HG03175 (cell line): ENCODE measurements around the gene ABCC1.

Source experiments
- ATAC-seq: cut with Tn5 transposase; IDR thresholded peaks from one replicate; pipeline ENCODE4 v1.9.1; 2021; ENCODE audit warnings: mild to moderate bottlenecking, moderate library complexity; ENCODE audit not compliant: unreplicated experiment

Gene ABCC1

GRCh38 chr16:16073891-16074881 lies 124.8 kb downstream of the ABCC1 start:
- ATAC-seq: no peak

DNA sequence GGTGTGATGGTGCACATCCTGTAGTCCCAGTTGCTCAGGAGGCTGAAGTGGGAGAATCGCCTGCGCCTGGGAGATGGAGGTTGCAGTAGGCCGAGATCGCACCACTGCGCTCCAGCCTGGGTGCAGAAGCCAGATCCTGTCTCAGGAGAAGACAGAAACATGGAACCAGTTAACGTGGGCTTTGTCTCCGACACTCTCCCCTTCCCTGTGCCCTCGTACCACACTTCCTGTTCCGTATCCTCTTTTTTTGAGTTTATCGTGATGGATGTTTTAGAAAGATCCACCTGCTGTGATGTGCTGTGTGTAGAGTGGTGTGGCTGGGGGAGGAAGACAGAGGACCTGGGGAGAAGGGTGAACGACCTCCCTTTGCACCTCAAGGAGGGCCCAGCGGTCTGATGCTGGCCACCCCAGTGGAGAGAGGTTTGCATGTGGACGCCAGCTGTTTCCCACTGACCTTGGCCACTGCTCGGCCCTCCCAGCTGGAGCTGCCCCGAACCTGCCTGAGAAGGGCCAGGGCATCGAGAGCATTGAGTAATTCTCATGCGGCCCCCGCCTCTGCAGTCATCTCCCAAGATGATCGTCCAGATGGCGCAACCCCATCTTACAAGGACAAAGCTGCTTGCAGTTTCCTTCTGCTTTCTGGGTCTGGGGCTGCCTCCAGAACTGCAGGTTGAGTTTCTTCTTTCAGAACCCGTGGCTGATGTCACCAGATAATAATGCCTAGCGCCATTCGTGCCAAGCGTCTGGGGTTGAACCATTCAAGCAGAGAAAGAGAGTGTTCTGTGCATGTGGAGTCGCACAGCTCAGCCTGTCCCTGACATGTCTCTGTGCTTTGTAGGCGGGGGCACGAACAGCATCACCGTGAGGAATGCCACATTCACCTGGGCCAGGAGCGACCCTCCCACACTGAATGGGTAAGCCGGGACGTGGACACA lies 126.3 kb downstream of the ABCC1 start:
- no peak for ATAC-seq

DNA sequence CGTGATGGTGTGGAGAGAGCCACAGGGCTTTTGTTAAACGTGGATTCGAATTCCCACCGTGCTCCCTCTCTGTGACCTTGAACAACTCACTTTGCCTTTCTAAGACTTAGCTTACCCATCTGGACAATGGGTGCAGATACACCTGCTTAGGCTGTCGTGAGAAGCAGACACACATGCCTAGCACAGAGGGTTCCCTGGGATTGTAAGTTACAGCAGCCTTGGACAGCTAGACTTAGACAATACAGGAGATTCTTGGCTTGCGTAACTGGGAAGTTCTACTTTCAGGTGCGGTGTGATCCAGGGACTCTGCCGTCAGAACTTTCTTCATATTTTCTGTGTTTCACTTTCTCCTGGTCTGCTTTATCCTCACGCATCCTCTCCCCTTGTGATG lies 127.0 kb downstream of the ABCC1 start:
- no peak for ATAC-seq

DNA sequence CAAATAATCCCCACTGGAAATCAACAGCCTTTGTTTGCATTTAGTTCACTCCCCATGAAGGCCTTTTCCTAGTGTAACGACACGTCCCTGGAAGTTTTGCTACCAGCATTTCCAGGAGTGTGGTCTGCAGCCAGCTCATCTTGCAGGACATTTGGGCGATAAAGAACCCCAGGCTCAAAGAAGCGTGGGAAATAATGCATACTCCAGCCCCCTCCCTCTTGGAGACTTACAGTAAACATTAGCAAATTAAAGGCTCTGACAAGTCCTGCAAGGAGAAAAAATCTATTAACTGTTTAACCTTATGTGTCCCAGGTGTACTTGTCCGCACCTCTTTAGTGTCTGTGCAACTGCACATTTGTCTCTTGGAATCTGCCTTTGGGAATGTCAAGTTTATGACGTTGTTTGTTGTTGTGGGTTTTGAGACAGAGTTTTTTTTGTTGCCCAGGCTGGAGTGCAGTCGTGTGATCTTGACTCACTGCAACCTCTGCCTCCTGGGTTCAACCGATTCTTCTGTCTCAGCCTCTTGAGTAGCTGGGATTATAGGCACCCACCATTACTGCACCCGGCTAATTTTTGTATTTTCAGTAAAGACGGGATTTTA lies 131.1 kb downstream of the ABCC1 start:
- ATAC-seq: no peak

DNA sequence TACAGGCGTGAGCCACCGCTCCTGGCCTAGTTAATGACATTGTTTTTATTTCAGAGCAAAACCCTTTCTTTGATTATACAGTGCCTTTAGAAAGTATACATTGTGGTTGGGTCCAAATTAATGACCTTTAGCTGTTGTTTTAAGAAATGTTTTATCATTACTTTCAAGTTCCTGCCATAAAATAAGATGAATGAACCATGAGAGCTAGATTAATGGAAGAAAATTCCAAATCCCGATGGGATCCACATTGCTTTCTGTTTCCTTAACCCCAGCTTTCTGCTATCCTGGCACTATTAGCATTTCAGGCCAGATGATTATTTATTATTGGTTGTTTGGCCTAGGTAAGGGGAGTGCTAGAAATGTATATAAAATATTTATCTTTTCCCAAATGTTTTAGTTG lies 131.7 kb downstream of the ABCC1 start:
- no peak for ATAC-seq

DNA sequence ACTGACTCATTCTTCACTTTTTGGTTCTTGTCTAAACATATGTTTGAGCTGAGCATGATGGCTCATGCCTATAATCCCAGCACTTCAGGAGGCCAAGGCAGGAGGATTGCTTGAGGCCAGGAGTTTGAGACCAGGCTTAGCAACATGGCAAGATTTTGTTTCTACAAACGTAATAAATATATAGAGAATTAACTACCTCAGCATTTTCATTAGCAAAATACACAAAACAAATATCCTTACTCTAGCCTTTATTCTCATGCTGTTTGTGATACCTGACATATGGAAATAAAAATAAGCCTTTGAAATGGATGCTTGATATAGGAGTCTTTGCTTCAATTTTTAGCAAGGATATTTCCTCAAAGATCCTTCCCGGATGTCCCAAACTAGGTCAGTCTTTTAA lies 132.8 kb downstream of the ABCC1 start:
- ATAC-seq: no peak

GRCh38 chr16:16083421-16084156 lies 134.2 kb downstream of the ABCC1 start:
- no peak for ATAC-seq

DNA sequence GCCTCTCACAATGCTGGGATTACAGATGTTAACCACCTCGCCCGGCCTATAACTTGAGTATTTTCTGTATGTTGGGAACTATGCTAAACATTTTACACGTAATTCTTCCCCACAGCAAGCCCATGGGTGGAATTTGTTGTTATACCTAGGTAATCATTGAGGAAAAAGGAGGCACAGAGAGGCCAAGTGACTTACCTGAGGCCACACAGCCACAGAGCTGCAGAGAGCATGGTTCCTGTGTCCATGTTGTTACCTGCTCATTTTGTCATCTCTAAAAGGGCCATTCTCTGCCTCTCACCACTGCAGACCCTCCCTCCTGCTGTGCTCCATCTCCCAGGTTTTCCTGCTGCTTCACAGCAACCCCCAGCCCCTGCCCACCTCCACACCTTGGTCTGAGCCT lies 135.5 kb downstream of the ABCC1 start:
- ATAC-seq: no peak

DNA sequence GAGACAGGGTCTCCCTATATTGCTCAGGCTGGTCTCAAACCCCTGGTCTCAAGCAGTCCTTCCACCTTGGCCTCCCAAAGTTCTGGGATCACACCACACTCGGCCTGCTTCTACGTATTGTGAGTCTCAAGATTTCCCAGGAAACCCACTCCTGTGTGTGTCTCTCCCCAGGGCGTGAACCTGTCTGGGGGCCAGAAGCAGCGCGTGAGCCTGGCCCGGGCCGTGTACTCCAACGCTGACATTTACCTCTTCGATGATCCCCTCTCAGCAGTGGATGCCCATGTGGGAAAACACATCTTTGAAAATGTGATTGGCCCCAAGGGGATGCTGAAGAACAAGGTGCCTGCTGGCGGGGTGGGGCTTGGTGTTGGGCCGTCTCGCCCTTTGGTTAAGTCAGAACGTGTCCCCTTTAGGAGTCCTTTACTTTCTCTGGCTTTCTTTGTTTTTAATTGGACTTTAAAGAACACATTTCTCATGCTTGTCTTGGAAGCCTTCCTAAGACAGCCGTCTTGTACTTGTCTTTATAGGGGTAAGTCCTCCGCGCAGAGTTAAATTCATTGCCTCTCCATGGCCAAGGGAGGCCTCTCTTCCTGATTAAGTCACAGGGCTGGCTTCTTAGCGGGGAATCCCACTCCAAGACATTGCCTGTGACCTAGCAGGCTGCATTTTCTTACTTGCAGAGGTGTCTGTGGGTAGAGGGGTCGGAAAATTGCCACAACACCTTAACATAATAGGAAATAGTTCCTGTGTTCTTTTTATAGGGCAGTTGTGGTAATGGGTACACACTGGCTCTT lies 137.4 kb downstream of the ABCC1 start:
- no peak for ATAC-seq

DNA sequence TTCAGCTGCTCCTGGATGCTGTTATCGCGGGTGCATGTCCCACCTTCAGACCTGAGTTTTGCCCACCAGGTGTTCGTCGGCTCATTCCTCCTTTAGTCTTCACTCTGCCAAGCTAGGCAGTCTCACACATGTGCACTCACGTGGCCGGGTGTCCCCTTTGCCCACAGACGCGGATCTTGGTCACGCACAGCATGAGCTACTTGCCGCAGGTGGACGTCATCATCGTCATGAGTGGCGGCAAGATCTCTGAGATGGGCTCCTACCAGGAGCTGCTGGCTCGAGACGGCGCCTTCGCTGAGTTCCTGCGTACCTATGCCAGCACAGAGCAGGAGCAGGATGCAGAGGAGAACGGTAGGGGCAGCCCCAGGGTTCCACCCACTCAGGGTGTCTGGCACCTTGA lies 140.8 kb downstream of the ABCC1 start:
- no peak for ATAC-seq

GRCh38 chr16:16092925-16093627 lies 143.7 kb downstream of the ABCC1 start:
- no peak for ATAC-seq

GRCh38 chr16:16093628-16094332 lies 144.4 kb downstream of the ABCC1 start:
- no peak for ATAC-seq

DNA sequence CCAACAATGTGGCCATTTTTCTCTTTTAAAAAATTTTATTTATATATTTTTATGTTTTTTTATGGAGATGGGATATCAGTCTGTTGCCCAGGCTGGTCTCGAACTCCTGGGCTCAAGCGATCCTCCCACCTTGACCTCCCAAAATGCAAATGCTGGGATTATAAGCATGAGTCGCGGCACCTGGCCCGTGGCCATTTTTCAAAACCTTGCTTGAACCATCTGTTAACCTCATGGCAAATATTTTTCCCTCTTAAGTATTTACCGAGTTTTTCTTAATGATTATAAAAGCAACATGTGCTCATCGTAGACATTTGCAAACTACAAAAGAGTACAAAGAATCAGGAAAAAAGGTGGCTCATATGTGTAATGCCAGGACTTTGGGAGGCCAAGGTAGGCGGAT lies 146.2 kb downstream of the ABCC1 start:
- no peak for ATAC-seq

GRCh38 chr16:16096121-16096857 lies 146.9 kb downstream of the ABCC1 start:
- ATAC-seq: no peak

- no peak for ATAC-seq
Measured at GRCh38 chr16:16096858-16097213, 147.4 kb downstream of the ABCC1 start.

DNA sequence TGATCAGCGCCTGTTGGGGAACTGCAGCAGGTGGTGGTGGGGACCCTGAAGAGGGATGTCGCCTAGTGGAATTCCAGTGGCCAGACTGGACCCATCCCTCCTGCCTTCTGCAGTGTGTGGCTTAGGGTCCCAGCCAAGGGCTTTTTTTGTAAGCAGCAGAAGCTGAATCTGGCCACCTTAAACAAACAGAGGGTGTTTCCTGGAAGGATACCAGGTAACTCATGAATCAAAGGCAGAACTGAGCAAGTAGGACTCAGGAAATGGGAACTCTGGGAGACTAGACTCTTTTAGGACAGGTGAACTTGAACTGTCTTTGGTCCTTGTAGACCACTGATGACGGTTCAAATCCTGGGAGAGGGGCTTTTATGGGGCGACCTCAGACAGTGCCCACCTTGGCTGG lies 149.9 kb downstream of the ABCC1 start:
- ATAC-seq: no peak

- no peak for ATAC-seq
Measured at GRCh38 chr16:16100631-16101030, 151.2 kb downstream of the ABCC1 start.

GRCh38 chr16:16101585-16101984 lies 152.2 kb downstream of the ABCC1 start:
- no peak for ATAC-seq
